ENCODE measurements around the gene BSG.
"Not testable (repeated sequence)": the region's sequence is repeated elsewhere in the genome, so short reads cannot be mapped to it uniquely, and the experiment has no call there.

DNA sequence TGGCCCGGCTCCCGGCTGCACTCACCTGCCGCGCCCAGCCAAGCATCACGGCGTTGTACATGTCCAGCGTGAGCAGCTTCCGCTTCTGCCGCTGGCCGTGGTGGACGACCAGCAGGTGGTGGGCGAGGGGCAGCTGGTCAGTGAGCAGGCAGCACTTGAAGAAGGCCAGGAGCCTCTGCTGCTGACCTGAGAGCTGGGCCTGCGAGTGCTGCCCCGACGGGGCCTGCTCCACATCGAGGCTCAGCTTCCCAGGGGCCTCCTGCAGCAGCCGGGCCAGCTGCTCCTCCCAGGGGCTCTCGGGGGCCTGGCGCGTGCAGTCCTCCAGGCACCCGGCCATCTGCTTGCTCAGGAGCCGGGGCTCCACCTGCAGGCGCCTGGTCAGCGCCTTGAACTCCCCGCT is 57.1 kb downstream of the BSG start:
- TF ChIP-seq, protein P1, sequence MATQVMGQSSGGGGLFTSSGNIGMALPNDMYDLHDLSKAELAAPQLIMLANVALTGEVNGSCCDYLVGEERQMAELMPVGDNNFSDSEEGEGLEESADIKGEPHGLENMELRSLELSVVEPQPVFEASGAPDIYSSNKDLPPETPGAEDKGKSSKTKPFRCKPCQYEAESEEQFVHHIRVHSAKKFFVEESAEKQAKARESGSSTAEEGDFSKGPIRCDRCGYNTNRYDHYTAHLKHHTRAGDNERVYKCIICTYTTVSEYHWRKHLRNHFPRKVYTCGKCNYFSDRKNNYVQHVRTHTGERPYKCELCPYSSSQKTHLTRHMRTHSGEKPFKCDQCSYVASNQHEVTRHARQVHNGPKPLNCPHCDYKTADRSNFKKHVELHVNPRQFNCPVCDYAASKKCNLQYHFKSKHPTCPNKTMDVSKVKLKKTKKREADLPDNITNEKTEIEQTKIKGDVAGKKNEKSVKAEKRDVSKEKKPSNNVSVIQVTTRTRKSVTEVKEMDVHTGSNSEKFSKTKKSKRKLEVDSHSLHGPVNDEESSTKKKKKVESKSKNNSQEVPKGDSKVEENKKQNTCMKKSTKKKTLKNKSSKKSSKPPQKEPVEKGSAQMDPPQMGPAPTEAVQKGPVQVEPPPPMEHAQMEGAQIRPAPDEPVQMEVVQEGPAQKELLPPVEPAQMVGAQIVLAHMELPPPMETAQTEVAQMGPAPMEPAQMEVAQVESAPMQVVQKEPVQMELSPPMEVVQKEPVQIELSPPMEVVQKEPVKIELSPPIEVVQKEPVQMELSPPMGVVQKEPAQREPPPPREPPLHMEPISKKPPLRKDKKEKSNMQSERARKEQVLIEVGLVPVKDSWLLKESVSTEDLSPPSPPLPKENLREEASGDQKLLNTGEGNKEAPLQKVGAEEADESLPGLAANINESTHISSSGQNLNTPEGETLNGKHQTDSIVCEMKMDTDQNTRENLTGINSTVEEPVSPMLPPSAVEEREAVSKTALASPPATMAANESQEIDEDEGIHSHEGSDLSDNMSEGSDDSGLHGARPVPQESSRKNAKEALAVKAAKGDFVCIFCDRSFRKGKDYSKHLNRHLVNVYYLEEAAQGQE (IDR thresholded peaks at IDR 0.05), result not testable (repeated sequence)
- TF ChIP-seq YY1 (IDR thresholded peaks at IDR 0.05); GABPA (IDR thresholded peaks at IDR 0.05 in 1 of 2, conservative IDR thresholded peaks at IDR 0.05 in 1 of 2); TAF1 (conservative IDR thresholded peaks at IDR 0.05); RAD21 (IDR thresholded peaks at IDR 0.05); HNF4G (IDR thresholded peaks at IDR 0.05); FOXA1 (IDR thresholded peaks at IDR 0.05); JUND (IDR thresholded peaks at IDR 0.05); SP1 (IDR thresholded peaks at IDR 0.05); EGR1 (IDR thresholded peaks at IDR 0.05; ENCODE audit: low read depth in 2 of 2): not testable (repeated sequence)
- TF ChIP-seq, protein P2, sequence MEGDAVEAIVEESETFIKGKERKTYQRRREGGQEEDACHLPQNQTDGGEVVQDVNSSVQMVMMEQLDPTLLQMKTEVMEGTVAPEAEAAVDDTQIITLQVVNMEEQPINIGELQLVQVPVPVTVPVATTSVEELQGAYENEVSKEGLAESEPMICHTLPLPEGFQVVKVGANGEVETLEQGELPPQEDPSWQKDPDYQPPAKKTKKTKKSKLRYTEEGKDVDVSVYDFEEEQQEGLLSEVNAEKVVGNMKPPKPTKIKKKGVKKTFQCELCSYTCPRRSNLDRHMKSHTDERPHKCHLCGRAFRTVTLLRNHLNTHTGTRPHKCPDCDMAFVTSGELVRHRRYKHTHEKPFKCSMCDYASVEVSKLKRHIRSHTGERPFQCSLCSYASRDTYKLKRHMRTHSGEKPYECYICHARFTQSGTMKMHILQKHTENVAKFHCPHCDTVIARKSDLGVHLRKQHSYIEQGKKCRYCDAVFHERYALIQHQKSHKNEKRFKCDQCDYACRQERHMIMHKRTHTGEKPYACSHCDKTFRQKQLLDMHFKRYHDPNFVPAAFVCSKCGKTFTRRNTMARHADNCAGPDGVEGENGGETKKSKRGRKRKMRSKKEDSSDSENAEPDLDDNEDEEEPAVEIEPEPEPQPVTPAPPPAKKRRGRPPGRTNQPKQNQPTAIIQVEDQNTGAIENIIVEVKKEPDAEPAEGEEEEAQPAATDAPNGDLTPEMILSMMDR (IDR thresholded peaks at IDR 0.05; ENCODE audit: low read depth, low read length, missing input control), result not testable (repeated sequence)
- TF ChIP-seq, protein P3, sequence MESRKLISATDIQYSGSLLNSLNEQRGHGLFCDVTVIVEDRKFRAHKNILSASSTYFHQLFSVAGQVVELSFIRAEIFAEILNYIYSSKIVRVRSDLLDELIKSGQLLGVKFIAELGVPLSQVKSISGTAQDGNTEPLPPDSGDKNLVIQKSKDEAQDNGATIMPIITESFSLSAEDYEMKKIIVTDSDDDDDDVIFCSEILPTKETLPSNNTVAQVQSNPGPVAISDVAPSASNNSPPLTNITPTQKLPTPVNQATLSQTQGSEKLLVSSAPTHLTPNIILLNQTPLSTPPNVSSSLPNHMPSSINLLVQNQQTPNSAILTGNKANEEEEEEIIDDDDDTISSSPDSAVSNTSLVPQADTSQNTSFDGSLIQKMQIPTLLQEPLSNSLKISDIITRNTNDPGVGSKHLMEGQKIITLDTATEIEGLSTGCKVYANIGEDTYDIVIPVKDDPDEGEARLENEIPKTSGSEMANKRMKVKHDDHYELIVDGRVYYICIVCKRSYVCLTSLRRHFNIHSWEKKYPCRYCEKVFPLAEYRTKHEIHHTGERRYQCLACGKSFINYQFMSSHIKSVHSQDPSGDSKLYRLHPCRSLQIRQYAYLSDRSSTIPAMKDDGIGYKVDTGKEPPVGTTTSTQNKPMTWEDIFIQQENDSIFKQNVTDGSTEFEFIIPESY (IDR thresholded peaks at IDR 0.05), result not testable (repeated sequence)
- TF ChIP-seq, protein P4, sequence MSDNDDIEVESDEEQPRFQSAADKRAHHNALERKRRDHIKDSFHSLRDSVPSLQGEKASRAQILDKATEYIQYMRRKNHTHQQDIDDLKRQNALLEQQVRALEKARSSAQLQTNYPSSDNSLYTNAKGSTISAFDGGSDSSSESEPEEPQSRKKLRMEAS (IDR thresholded peaks at IDR 0.05), result not testable (repeated sequence)
